ENCODE data around the gene ITFG2. TPM values are rescaled to one million over a fixed set of nuclear protein-coding genes. Genes with fewer than 3 reads are reported as not detected.

ITFG2 gene
- total RNA-seq, 4 donors from 2014 or later = 34.5 to 45.0 (median 36.9) TPM

DNA sequence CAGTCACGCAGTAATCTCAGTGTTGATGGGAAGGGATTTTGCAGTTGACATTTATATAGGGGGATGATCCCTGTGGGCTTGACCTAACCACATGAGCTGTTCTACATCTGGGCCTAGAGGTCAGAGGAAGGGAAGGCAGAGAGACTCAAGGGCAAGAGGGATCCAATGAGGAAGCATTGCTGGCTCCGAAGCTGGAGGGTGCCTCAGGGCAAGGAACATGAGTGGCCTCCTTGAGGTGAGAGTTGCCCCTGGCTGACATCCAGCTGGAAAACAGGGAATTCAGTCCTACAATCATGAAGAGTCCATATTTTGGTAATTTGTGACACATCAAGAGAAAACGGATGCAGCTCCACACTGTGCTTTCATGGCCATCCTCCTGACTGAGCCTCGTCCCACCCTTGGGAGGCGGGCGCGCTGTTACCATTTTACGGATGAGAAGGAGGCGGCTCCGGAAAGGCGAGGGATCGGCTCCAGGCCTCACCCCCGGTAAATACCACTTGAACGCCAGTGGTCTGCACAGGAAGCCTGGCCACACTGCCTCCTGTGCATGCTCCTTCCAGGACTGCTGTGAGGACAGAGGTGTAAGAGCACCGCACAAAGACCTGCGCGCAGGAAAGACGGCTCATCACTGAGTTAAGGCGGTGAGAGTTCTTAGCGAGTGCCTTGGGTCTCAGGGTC is 36.2 kb upstream of the ITFG2 start:
- no peaks in the 10 kb centered on the region for H3K27me3 ChIP-seq
- H3K27ac ChIP-seq = no peak overlapping the region
- H3K9me3 ChIP-seq = no peaks in the 10 kb centered on the region
- no peak overlapping the region for H3K4me3 ChIP-seq
- H3K4me1 ChIP-seq = no peaks in the 10 kb centered on the region
- TF ChIP-seq, protein P1, sequence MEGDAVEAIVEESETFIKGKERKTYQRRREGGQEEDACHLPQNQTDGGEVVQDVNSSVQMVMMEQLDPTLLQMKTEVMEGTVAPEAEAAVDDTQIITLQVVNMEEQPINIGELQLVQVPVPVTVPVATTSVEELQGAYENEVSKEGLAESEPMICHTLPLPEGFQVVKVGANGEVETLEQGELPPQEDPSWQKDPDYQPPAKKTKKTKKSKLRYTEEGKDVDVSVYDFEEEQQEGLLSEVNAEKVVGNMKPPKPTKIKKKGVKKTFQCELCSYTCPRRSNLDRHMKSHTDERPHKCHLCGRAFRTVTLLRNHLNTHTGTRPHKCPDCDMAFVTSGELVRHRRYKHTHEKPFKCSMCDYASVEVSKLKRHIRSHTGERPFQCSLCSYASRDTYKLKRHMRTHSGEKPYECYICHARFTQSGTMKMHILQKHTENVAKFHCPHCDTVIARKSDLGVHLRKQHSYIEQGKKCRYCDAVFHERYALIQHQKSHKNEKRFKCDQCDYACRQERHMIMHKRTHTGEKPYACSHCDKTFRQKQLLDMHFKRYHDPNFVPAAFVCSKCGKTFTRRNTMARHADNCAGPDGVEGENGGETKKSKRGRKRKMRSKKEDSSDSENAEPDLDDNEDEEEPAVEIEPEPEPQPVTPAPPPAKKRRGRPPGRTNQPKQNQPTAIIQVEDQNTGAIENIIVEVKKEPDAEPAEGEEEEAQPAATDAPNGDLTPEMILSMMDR (IDR thresholded peaks at IDR 0.05) = no peak
- TF ChIP-seq EP300 (IDR thresholded peaks at IDR 0.05) (no peak), POLR2A (IDR thresholded peaks at IDR 0.05) (no peak)
- H3K36me3 ChIP-seq = no peaks in the 10 kb centered on the region
- no peak for DNase-seq (ENCODE audit: low spot score in 2 of 2)
- 79 to 81% methylated on average over 20 of the region's 20 CpGs for WGBS, 2 donors

- Histone ChIP-seq H3K36me3 (no peaks in the 10 kb centered on the region), H3K27ac (no peak overlapping the region), H3K9me3 (no peaks in the 10 kb centered on the region), H3K27me3 (no peaks in the 10 kb centered on the region), H3K4me1 (peaks cover 0 to 9% (median 1%) of the 10 kb centered on the region in 4 donors), H3K4me3 (no peak overlapping the region)
- TF ChIP-seq POLR2A (IDR thresholded peaks at IDR 0.05) = no peak
- TF ChIP-seq, protein P1 (IDR thresholded peaks at IDR 0.05) = no peak
- no peak for TF ChIP-seq EP300 (IDR thresholded peaks at IDR 0.05)
- DNase-seq (ENCODE audit: low spot score in 2 of 2) = no peak
- WGBS, 2 donors = 67 to 68% methylated on average over 4 of the region's 4 CpGs
Measured at GRCh38 chr12:2779281-2779680, 33.2 kb upstream of the ITFG2 start.

GRCh38 chr12:2783936-2784600 is 28.4 kb upstream of the ITFG2 start:
- peak in 1 of 2 donors; percentile 42 for DNase-seq (ENCODE audit: low spot score in 2 of 2)
- no peak overlapping the region for H3K27ac ChIP-seq
- peak overlapping the region in 1 of 4 donors; percentile 29 for H3K4me3 ChIP-seq
- no peaks in the 10 kb centered on the region for H3K36me3 ChIP-seq
- H3K9me3 ChIP-seq = no peaks in the 10 kb centered on the region
- H3K27me3 ChIP-seq = no peaks in the 10 kb centered on the region
- peaks cover 0 to 11% (median 2%) of the 10 kb centered on the region in 4 donors for H3K4me1 ChIP-seq
- TF ChIP-seq EP300 (IDR thresholded peaks at IDR 0.05) (no peak), POLR2A (IDR thresholded peaks at IDR 0.05) (no peak)
- TF ChIP-seq, protein P1 (IDR thresholded peaks at IDR 0.05) = peak; percentile 80 to 88 (median 86)
- WGBS, 2 donors = 13 to 14% methylated on average over 25 of the region's 25 CpGs

GRCh38 chr12:2785017-2785416 is 27.5 kb upstream of the ITFG2 start:
- Histone ChIP-seq H3K9me3 (no peaks in the 10 kb centered on the region), H3K36me3 (no peaks in the 10 kb centered on the region), H3K27me3 (no peaks in the 10 kb centered on the region), H3K27ac (no peak overlapping the region), H3K4me3 (no peak overlapping the region), H3K4me1 (peaks cover 0 to 11% (median 2%) of the 10 kb centered on the region in 4 donors)
- TF ChIP-seq EP300 (IDR thresholded peaks at IDR 0.05) (no peak), POLR2A (IDR thresholded peaks at IDR 0.05) (no peak)
- TF ChIP-seq, protein P1 (IDR thresholded peaks at IDR 0.05) = no peak
- DNase-seq (ENCODE audit: low spot score in 2 of 2) = no peak
- WGBS, 2 donors = 57 to 65% methylated on average over 5 of the region's 5 CpGs

- no peak for DNase-seq (ENCODE audit: low spot score in 2 of 2)
- WGBS, 2 donors = 76 to 88% methylated on average over 6 of the region's 6 CpGs
- H3K36me3 ChIP-seq = no peaks in the 10 kb centered on the region
- H3K27ac ChIP-seq = no peak overlapping the region
- TF ChIP-seq POLR2A (IDR thresholded peaks at IDR 0.05) (no peak), EP300 (IDR thresholded peaks at IDR 0.05) (no peak)
- TF ChIP-seq, protein P1 (IDR thresholded peaks at IDR 0.05) = no peak
- no peaks in the 10 kb centered on the region for H3K9me3 ChIP-seq
- H3K4me3 ChIP-seq = no peak overlapping the region
- peaks cover 0 to 10% (median 5%) of the 10 kb centered on the region in 4 donors for H3K4me1 ChIP-seq
- H3K27me3 ChIP-seq = no peaks in the 10 kb centered on the region
Measured at GRCh38 chr12:2791089-2791488, 21.4 kb upstream of the ITFG2 start.
